WTC11 (cell line): ENCODE results near the gene SLC24A3.

ENCODE experiments used
- CREB1 ChIP-seq: sonication (generic); formaldehyde crosslinking; IDR thresholded peaks from 2 replicates; pipeline ENCODE4 v1.8.0; 2023; ENCODE audit warnings: mild to moderate bottlenecking, missing genetic modification reagents
- ELF4 ChIP-seq: sonication (generic); formaldehyde crosslinking; IDR thresholded peaks from 2 replicates; pipeline ENCODE4 v1.8.1; 2022; ENCODE audit warnings: low read depth, mild to moderate bottlenecking, moderate library complexity, missing genetic modification reagents
- FOXK1 ChIP-seq: sonication (generic); formaldehyde crosslinking; IDR thresholded peaks from 2 replicates; pipeline ENCODE4 v1.8.0; 2022; ENCODE audit warnings: mild to moderate bottlenecking, moderate library complexity, missing genetic modification reagents
- JUN ChIP-seq: sonication (generic); formaldehyde crosslinking; IDR thresholded peaks from 2 replicates; pipeline ENCODE4 v1.8.0; 2023; ENCODE audit warnings: mild to moderate bottlenecking, missing genetic modification reagents
- SMAD3 ChIP-seq: sonication (generic); formaldehyde crosslinking; IDR thresholded peaks from 2 replicates; pipeline ENCODE4 v1.8.0; 2022; ENCODE audit warnings: missing genetic modification reagents, mild to moderate bottlenecking, borderline replicate concordance
- ZBTB21 ChIP-seq: sonication (generic); formaldehyde crosslinking; IDR thresholded peaks from 2 replicates; pipeline ENCODE4 v1.8.1; 2023; ENCODE audit warnings: mild to moderate bottlenecking, missing genetic modification reagents, borderline replicate concordance
- ZNF121 ChIP-seq: sonication (generic); formaldehyde crosslinking; IDR thresholded peaks from 2 replicates; pipeline ENCODE4 v1.8.0; 2023; ENCODE audit warnings: missing genetic modification reagents
- ZNF263 ChIP-seq: sonication (generic); formaldehyde crosslinking; IDR thresholded peaks from 2 replicates; pipeline ENCODE4 v1.8.1; 2022; ENCODE audit warnings: low read depth, mild to moderate bottlenecking, moderate library complexity, missing genetic modification reagents
- TF ChIP-seq, protein P1 (sequence below): fragments of 200-600 bp; IDR thresholded peaks from 2 replicates; pipeline ENCODE4 v1.8.0; 2022; ENCODE audit warnings: antibody characterized with exemption
- TF ChIP-seq, protein P2 (sequence below): fragments of 250-450 bp; sonication (Bioruptor Pico); IDR thresholded peaks from 2 replicates; pipeline ENCODE4 v1.9.0; 2021; ENCODE audit warnings: moderate library complexity, mild to moderate bottlenecking, inconsistent platforms, borderline replicate concordance
- TF ChIP-seq, protein P3 (sequence below): fragments of 250-450 bp; sonication (Bioruptor Pico); IDR thresholded peaks from 2 replicates; pipeline ENCODE4 v1.9.0; 2021; ENCODE audit warnings: mild to moderate bottlenecking

DNA sequence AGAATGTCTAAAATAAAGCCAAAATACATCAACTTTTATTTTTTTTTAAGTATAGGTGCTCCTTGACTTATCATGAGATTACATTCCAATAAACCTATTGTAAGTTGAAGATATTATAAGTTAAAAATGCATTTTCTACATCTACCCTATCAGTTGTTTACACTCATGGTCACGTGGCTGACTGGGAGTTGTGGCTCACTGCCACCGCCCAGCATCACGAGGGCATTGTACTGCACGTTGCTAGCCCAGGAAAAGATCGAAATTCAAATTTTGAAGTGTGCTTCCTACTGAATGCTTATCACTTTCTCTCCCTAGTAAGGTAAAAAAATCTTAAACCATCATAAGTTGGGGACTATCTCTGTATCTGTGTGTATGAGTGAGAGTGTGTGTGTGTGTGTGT lies 419.0 kb downstream of the SLC24A3 start:
- TF ChIP-seq JUN (CRISPR knock-in tag) (no peak), ZNF121 (CRISPR knock-in tag) (no peak), ZNF263 (CRISPR knock-in tag) (no peak), SMAD3 (CRISPR knock-in tag) (no peak), FOXK1 (CRISPR knock-in tag) (no peak), ELF4 (CRISPR knock-in tag) (no peak), CREB1 (CRISPR knock-in tag) (no peak), ZBTB21 (no peak)
- TF ChIP-seq, protein P1, sequence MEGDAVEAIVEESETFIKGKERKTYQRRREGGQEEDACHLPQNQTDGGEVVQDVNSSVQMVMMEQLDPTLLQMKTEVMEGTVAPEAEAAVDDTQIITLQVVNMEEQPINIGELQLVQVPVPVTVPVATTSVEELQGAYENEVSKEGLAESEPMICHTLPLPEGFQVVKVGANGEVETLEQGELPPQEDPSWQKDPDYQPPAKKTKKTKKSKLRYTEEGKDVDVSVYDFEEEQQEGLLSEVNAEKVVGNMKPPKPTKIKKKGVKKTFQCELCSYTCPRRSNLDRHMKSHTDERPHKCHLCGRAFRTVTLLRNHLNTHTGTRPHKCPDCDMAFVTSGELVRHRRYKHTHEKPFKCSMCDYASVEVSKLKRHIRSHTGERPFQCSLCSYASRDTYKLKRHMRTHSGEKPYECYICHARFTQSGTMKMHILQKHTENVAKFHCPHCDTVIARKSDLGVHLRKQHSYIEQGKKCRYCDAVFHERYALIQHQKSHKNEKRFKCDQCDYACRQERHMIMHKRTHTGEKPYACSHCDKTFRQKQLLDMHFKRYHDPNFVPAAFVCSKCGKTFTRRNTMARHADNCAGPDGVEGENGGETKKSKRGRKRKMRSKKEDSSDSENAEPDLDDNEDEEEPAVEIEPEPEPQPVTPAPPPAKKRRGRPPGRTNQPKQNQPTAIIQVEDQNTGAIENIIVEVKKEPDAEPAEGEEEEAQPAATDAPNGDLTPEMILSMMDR, result no peak
- TF ChIP-seq, protein P2, sequence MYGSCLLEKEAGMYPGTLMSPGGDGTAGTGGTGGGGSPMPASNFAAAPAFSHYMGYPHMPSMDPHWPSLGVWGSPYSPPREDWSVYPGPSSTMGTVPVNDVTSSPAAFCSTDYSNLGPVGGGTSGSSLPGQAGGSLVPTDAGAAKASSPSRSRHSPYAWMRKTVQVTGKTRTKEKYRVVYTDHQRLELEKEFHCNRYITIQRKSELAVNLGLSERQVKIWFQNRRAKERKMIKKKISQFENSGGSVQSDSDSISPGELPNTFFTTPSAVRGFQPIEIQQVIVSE, result no peak
- TF ChIP-seq, protein P3, sequence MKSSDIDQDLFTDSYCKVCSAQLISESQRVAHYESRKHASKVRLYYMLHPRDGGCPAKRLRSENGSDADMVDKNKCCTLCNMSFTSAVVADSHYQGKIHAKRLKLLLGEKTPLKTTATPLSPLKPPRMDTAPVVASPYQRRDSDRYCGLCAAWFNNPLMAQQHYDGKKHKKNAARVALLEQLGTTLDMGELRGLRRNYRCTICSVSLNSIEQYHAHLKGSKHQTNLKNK (CRISPR knock-in tag), result no peak
